ENCODE measurements around the gene TUBB2B. TPM values are rescaled to one million over a fixed set of nuclear protein-coding genes. Genes with fewer than 3 reads are reported as not detected.

The TUBB2B gene
- total RNA-seq = 2.3 and 19.0 TPM in 2 replicates

DNA sequence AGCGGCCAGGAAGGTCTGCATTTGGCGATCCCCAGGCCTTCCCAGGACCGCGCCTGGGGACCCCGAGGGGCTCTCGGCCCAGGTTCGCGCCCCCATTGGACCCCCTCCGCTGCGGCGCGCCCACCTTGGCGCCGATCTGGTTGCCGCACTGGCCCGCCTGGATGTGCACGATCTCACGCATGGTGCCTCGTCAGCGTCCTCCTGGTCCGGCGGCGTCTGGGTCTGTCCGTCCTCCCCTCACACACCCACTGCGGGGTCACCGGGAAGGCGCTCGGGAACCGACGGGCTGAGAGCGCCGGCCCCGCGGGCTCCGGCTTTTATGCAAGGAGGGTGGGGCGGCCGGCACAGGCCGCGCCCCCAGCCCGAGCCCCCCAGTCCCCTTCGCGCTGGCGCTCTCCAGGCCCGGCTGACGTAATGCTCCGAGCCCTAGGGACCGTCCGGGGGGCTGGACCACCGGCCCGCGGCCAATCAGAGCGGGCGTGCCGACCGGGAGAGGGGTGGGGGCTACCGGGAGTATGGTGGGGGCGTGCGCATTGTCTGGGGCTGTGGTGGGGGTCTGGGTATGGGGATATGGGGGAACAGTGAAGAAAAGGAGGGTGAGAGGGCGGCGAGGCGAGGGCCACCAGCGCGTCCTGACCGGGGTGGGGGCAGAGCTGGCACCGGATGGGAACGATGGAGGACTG is at the start of gene TUBB2B:
Gene TUBB2B, minus strand, starts transcription at position 291 of the 683 bp plus-strand sequence. Its CDS starts 110 bp downstream, at position 181.

GRCh38 chr6:3258720-3259490 is 31.5 kb upstream of the TUBB2B start, which contains the start of gene PSMG4:
Gene PSMG4 (plus strand): TSS chr6:3258947. CDS start chr6:3259023, 76 bp downstream.

Other genes with a start within 250 kb of the TUBB2B start
- gene NQO2, start 227.8 kb downstream of the TUBB2B start, total RNA-seq = 22.6 and 27.6 TPM in 2 replicates
- gene RIPK1, start 159.2 kb downstream of the TUBB2B start, total RNA-seq = 13.4 and 14.5 TPM in 2 replicates
- 17.2 and 20.9 TPM in 2 replicates for gene BPHL, start 108.9 kb downstream of the TUBB2B start, total RNA-seq
- 38.0 and 160 TPM in 2 replicates for gene TUBB2A, start 70.1 kb downstream of the TUBB2B start, total RNA-seq
- 14.4 and 24.5 TPM in 2 replicates for gene PSMG4, start 31.3 kb upstream of the TUBB2B start, total RNA-seq
- 3.7 and 6.5 TPM in 2 replicates for gene SLC22A23, start 229.4 kb upstream of the TUBB2B start, total RNA-seq